Activated effector memory CD4-positive, alpha-beta T cell treated with anti-CD3 and anti-CD28 coated beads, Interleukin-2, amount 50 U/mL, for 16 hours (primary cell): ENCODE data around the gene TXNRD2.

Experiments used
- DNase-seq: peaks from one replicate; pipeline ENCODE4 v3.0.0-alpha.2; 2020

TXNRD2 gene

GRCh38 chr22:19902245-19902715 lies 39.3 kb downstream of the TXNRD2 start:
- no peak for DNase-seq

- no peak for DNase-seq
Observed at GRCh38 chr22:19901577-19902244, 39.9 kb downstream of the TXNRD2 start.

GRCh38 chr22:19900707-19901436 lies 40.7 kb downstream of the TXNRD2 start:
- no peak for DNase-seq

- no peak for DNase-seq
Observed at GRCh38 chr22:19898831-19899567, 42.6 kb downstream of the TXNRD2 start.

- no peak for DNase-seq
Observed at GRCh38 chr22:19898145-19898544, 43.5 kb downstream of the TXNRD2 start.

- no peak for DNase-seq
Observed at GRCh38 chr22:19897726-19898125, 43.9 kb downstream of the TXNRD2 start.

- DNase-seq = no peak
Observed at GRCh38 chr22:19896665-19897355, 44.8 kb downstream of the TXNRD2 start.

- DNase-seq = no peak
Observed at GRCh38 chr22:19895160-19895849, 46.3 kb downstream of the TXNRD2 start.

- DNase-seq = no peak
Observed at GRCh38 chr22:19893363-19893762, 48.3 kb downstream of the TXNRD2 start.

- DNase-seq = no peak
Observed at GRCh38 chr22:19892925-19893324, 48.7 kb downstream of the TXNRD2 start.

GRCh38 chr22:19892257-19892879 lies 49.2 kb downstream of the TXNRD2 start:
- DNase-seq = peak; percentile 86

GRCh38 chr22:19891317-19892256 lies 50.0 kb downstream of the TXNRD2 start:
- DNase-seq = peak; percentile 93

- no peak for DNase-seq
Observed at GRCh38 chr22:19890502-19891316, 50.9 kb downstream of the TXNRD2 start.

- DNase-seq = peak; percentile 71
Observed at GRCh38 chr22:19889951-19890350, 51.7 kb downstream of the TXNRD2 start.

- DNase-seq = no peak
Observed at GRCh38 chr22:19888131-19888746, 53.4 kb downstream of the TXNRD2 start.

- DNase-seq = no peak
Observed at GRCh38 chr22:19887256-19887985, 54.2 kb downstream of the TXNRD2 start.

- peak; percentile 72 for DNase-seq
Observed at GRCh38 chr22:19886605-19887255, 54.9 kb downstream of the TXNRD2 start.
